K562 (cell line): ENCODE data around the gene MAST3. TPM values are rescaled to one million over a fixed set of nuclear protein-coding genes. Genes with fewer than 3 reads are reported as not detected.

Source experiments
- ATAC-seq: fragments of 200-7000 bp; cut with Tn5 transposase; 3 replicates; pipeline ENCODE4 v1.9.1; 2020; ENCODE audit warnings: moderate library complexity
- BruUV-seq: library from RNA; stranded (reverse); fragments of 400-500 nt; replicated peaks from 2 replicates; lab custom pipeline; 2021; lab: Mats Ljungman, UMichigan
- CTCF ChIA-PET: fragments of 300-600 bp; formaldehyde crosslinking; extraction: SDS; loops from one replicate; lab custom pipeline; 2021; ENCODE audit warnings: low intra/inter-chr PET ratio; lab: Yijun Ruan, JAX
- POLR2A ChIA-PET: fragments of 300-600, 350-650 bp; sonication (Branson Sonifier 250); formaldehyde crosslinking; extraction: SDS; loops from one replicate; lab custom pipeline; 2021; ENCODE audit warnings: antibody characterized with exemption, inconsistent platforms; lab: Yijun Ruan, JAX
- DNase-seq, 4 experiments: peaks; one replicate each; pipeline versions ENCODE4 v3.0.0 to v3.0.0-alpha.2; 2011 to 2018; ENCODE audit warnings: low spot score in 3 of 4, mixed read lengths in 3 of 4; ENCODE audit errors: extremely low read depth in 1 of 4
- FAIRE-seq: peaks from 2 replicates; lab custom pipeline; 2011; peaks lifted over from hg19 to GRCh38; lab: Jason Lieb, UNC
- H2AFZ ChIP-seq: 2 replicates; pipeline ENCODE4 v1.6.0; 2011; ENCODE audit warnings: low read depth, low read length, control low read depth, inconsistent platforms
- H3K27ac ChIP-seq: fragments of 200-600 bp; 3 replicates; pipeline ENCODE4 v1.8.0; 2011; ENCODE audit warnings: low read depth, mild to moderate bottlenecking, control low read depth, inconsistent platforms, low read length, moderate library complexity, mixed read lengths; ENCODE audit errors: extremely low read depth
- H3K27me3 ChIP-seq, 2 experiments: fragments of 300-600 bp in 1 of 2; 2 replicates in 1 of 2; 3 replicates in 1 of 2; pipeline versions ENCODE4 v1.6.0 to v1.8.0; 2011; ENCODE audit warnings: inconsistent platforms in 2 of 2, low read length in 2 of 2, mild to moderate bottlenecking in 1 of 2, mixed read lengths in 1 of 2, moderate library complexity in 1 of 2; ENCODE audit not compliant: control insufficient read depth in 2 of 2, insufficient read depth in 2 of 2
- H3K36me3 ChIP-seq: fragments of 300-600 bp; 3 replicates; pipeline ENCODE4 v1.8.0; 2011; ENCODE audit warnings: mild to moderate bottlenecking, low read length, inconsistent platforms; ENCODE audit not compliant: control insufficient read depth, insufficient read depth
- H3K4me1 ChIP-seq, 2 experiments: fragments of 200-600 bp in 1 of 2; replicated peaks in 1 of 2; 2 replicates in 1 of 2; 3 replicates in 1 of 2; pipeline versions ENCODE4 v1.5.1 to v1.8.0; 2011; ENCODE audit warnings: inconsistent platforms in 2 of 2, low read length in 2 of 2, mild to moderate bottlenecking in 1 of 2, mixed read lengths in 1 of 2, moderate library complexity in 1 of 2; ENCODE audit not compliant: control insufficient read depth in 2 of 2, insufficient read depth in 2 of 2
- H3K4me2 ChIP-seq: 2 replicates; pipeline ENCODE4 v1.6.1; 2011; ENCODE audit warnings: low read length, control low read depth, inconsistent platforms, mixed read lengths; ENCODE audit not compliant: insufficient read depth
- H3K4me3 ChIP-seq: fragments of 200-600 bp; sonication (generic), shearing (Covaris generic); 2 replicates; pipeline ENCODE4 v1.5.1; 2016; ENCODE audit warnings: control low read depth, inconsistent platforms
- H3K79me2 ChIP-seq: fragments of 200-600 bp; 3 replicates; pipeline ENCODE4 v1.8.0; 2011; ENCODE audit warnings: low read length, inconsistent platforms; ENCODE audit not compliant: control insufficient read depth, insufficient read depth
- H3K9ac ChIP-seq, 2 experiments: 2 replicates each; pipeline versions ENCODE4 v1.6.0 to v1.6.1; 2011; ENCODE audit warnings: low read depth in 2 of 2, low read length in 2 of 2, control low read depth in 1 of 2, inconsistent platforms in 1 of 2, mild to moderate bottlenecking in 1 of 2, mixed read lengths in 1 of 2; ENCODE audit not compliant: insufficient read depth in 1 of 2
- H3K9me1 ChIP-seq: one replicate; pipeline ENCODE4 v1.6.0; 2011; ENCODE audit warnings: inconsistent platforms, mild to moderate bottlenecking, low read length, moderate library complexity; ENCODE audit not compliant: control insufficient read depth, insufficient read depth
- H3K9me3 ChIP-seq: replicated peaks from 2 replicates; pipeline ENCODE4 v1.5.1; 2011; ENCODE audit warnings: low read depth, low read length, inconsistent platforms; ENCODE audit not compliant: control insufficient read depth, insufficient read depth
- H4K20me1 ChIP-seq: replicated peaks from 2 replicates; pipeline ENCODE4 v1.6.1; 2011; ENCODE audit warnings: low read length, inconsistent platforms, mixed read lengths; ENCODE audit not compliant: control insufficient read depth, insufficient read depth
- FIP1L1 ChIP-seq: fragments of 200-400 bp; formaldehyde crosslinking; IDR thresholded peaks from 2 replicates; pipeline ENCODE4 v1.6.1; 2018; ENCODE audit warnings: mild to moderate bottlenecking, low read depth, low read length; ENCODE audit not compliant: poor library complexity, severe bottlenecking
- IRF1 ChIP-seq: sonication (generic); formaldehyde crosslinking; IDR thresholded peaks from 2 replicates; pipeline ENCODE4 v1.8.0; 2022; ENCODE audit warnings: missing genetic modification reagents, mild to moderate bottlenecking, borderline replicate concordance
- MAZ ChIP-seq, 2 experiments: fragments of 450-650 bp in 1 of 2; sonication (generic) in 1 of 2; formaldehyde crosslinking; IDR thresholded peaks in 1 of 2; conservative IDR thresholded peaks in 1 of 2; 2 replicates each; pipeline versions ENCODE4 v1.4.0 to v1.5.0; 2020; ENCODE audit warnings: mild to moderate bottlenecking in 1 of 2, missing genetic modification reagents in 1 of 2
- PPARD ChIP-seq: fragments of 250-450 bp; sonication (Bioruptor Pico); IDR thresholded peaks from 2 replicates; pipeline ENCODE4 v1.8.0; 2022; ENCODE audit warnings: inconsistent platforms, mild to moderate bottlenecking, moderate library complexity
- PRMT5 ChIP-seq: sonication (generic); formaldehyde crosslinking; IDR thresholded peaks from 2 replicates; pipeline ENCODE4 v1.5.0; 2020; ENCODE audit warnings: missing genetic modification reagents
- SIN3A ChIP-seq, 2 experiments: fragments of 150-350 bp in 1 of 2; IDR thresholded peaks; 2 replicates each; pipeline ENCODE4 v1.6.1; 2011 to 2016; ENCODE audit warnings: borderline replicate concordance in 2 of 2, low read depth in 2 of 2, low read length in 2 of 2, mild to moderate bottlenecking in 2 of 2, moderate library complexity in 2 of 2; ENCODE audit not compliant: control insufficient read depth in 1 of 2
- ZNF263 ChIP-seq: sonication (generic); formaldehyde crosslinking; IDR thresholded peaks from 2 replicates; pipeline ENCODE4 v1.8.0; 2022; ENCODE audit warnings: mild to moderate bottlenecking, missing genetic modification reagents, borderline replicate concordance
- ZNF408 ChIP-seq: fragments of 250-450 bp; sonication (Bioruptor Pico); IDR thresholded peaks from 2 replicates; pipeline ENCODE4 v1.4.0; 2020; ENCODE audit warnings: low read depth, mild to moderate bottlenecking, moderate library complexity
- WGBS: fragments of 100-300 bp; shearing (Covaris generic); methylation state at CpG from one replicate; pipeline ENCODE4 v1.1.6; 2016; ENCODE audit warnings: low coverage, mixed read lengths; ENCODE audit not compliant: insufficient coverage; ENCODE audit errors: missing lambda C conversion rate; 5-methylcytosine and 5-hydroxymethylcytosine counted together
- in situ Hi-C: fragments of 300-500 bp; cut with MboI; formaldehyde crosslinking; loops from 4 replicates; pipeline ENCODE4 v1.15.0; 2018; ENCODE audit warnings: inconsistent platforms, mixed read lengths
- intact Hi-C: fragments of 100-400 bp; cut with micrococcal nuclease; formaldehyde crosslinking; loops from 2 replicates; pipeline ENCODE4 v1.14.2; 2022
- polyA plus RNA-seq, 8 experiments: library from polyadenylated mRNA; depleted of rRNA in 4 of 8; stranded (reverse) in 5 of 8; unstranded in 3 of 8; fragments of >200 nt; fragmentation: Nextera tagmentation in 2 of 8; fragmentation: Illumina TruSeq in 1 of 8; extraction: Ambion mirVana in 2 of 8; extraction: Trizol in 1 of 8; gene quantifications; 2 replicates each; pipeline versions ENCODE4 v1.2.1 to v1.2.3, GENCODE V29; 2011 to 2014; ENCODE audit warnings: inconsistent platforms in 1 of 8, missing spikeins in 1 of 8
- total RNA-seq, 7 experiments: library from RNA; depleted of rRNA in 6 of 7; stranded (reverse); fragments of >200 nt in 6 of 7; fragmentation: Illumina TruSeq in 2 of 7; extraction: Trizol in 2 of 7; gene quantifications; 2 replicates each; pipeline versions ENCODE4 v1.2.1 to v1.2.3, GENCODE V29; 2011 to 2021; ENCODE audit warnings: low replicate concordance in 1 of 7
- TF ChIP-seq, protein P1 (sequence below): IDR thresholded peaks from 3 replicates; pipeline ENCODE4 v1.6.1; 2011; ENCODE audit warnings: borderline replicate concordance, mild to moderate bottlenecking, moderate library complexity; ENCODE audit not compliant: insufficient read length; ENCODE audit errors: extremely low read depth
- TF ChIP-seq, protein P2 (sequence below): fragments of 450-650 bp; formaldehyde crosslinking; IDR thresholded peaks from 2 replicates; pipeline ENCODE4 v1.4.0; 2020; ENCODE audit warnings: mild to moderate bottlenecking, moderate library complexity
- TF ChIP-seq, protein P3 (sequence below): fragments of 250-450 bp; sonication (Bioruptor Pico); IDR thresholded peaks from 2 replicates; pipeline ENCODE4 v1.5.0; 2020; ENCODE audit warnings: mild to moderate bottlenecking, borderline replicate concordance

MAST3 gene
- total and polyA plus RNA-seq, 9 of the 15 experiments (the other 6 are each of a cell fraction or from before 2014, with no cell fraction given), result 0.94 to 9.9 (median 2.4) TPM

DNA sequence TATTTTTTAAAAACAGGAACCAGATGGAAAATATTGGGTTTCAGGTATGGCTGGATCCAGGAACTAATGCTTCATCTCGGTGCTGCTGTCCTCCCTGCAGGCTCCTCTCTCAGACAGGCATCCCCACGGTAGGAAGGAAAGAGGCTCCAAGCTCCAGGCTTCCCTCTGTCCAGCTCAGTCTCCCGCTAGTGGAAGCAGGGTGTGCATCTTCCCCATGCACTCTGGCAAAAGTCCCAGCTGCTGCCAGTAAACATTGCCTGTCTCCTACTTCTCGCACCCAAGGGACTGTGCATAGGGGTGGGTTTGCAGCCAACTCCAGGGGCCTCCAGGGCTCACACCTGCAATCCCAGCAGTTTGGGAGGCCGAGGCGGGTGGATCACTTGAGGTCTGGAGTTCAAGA lies 40.0 kb upstream of the MAST3 start:
- Histone ChIP-seq H3K9ac (peak overlapping the region in 1 of 2 experiments; percentile 76; a peak in 2 of 4 replicates), H3K9me1 (no peaks in the 10 kb centered on the region), H4K20me1 (no peaks in the 10 kb centered on the region), H3K4me2 (no peak overlapping the region), H2AFZ (peak overlapping the region; percentile 92), H3K79me2 (no peaks in the 10 kb centered on the region), H3K27me3 (no peaks in the 10 kb centered on the region), H3K4me1 (peaks cover 3 to 13% of the 10 kb centered on the region in 2 experiments; a peak in 4 of 5 replicates), H3K9me3 (no peaks in the 10 kb centered on the region; the same call in 1 of the 2 replicates), H3K27ac (no peak overlapping the region), H3K36me3 (no peaks in the 10 kb centered on the region), H3K4me3 (no peak overlapping the region)
- peak; percentile 40 for FAIRE-seq
- 80% methylated on average over 5 of the region's 6 CpGs for WGBS
- intact Hi-C loops (loop anchor here (10.0 kb wide), 1 partner anchor 193 kb away; no protein-coding TSS in a partner anchor), in situ Hi-C loops (loop anchor here (5.0 kb wide), 1 partner anchor 120 kb away; no protein-coding TSS in a partner anchor)
- ChIA-PET POLR2A (interaction anchor here (0.7 to 1.1 kb wide), 3 partner anchors 34 to 119 kb away, joined by 3 to 4 read pairs (median 3); no protein-coding TSS in a partner anchor), CTCF (interaction anchor here (1.4 to 4.4 kb wide), 3 partner anchors 50 to 187 kb away, joined by 7 to 59 read pairs (median 11); partner anchors contain the start of gene ARRDC2)
- no TSS peak for BruUV-seq
- no peak for DNase-seq
- ATAC-seq, result no peak
- no peak for TF ChIP-seq FIP1L1
- TF ChIP-seq ZNF408 (CRISPR knock-in tag), result no peak
- TF ChIP-seq PPARD (CRISPR knock-in tag), result no peak
- TF ChIP-seq ZNF263 (CRISPR knock-in tag), result peak; percentile 59; the same call in 1 of the 2 replicates
- no peak for TF ChIP-seq MAZ (CRISPR knock-in tag; conservative IDR thresholded peaks at IDR 0.05 in 1 of 2, IDR thresholded peaks at IDR 0.05 in 1 of 2)
- TF ChIP-seq PRMT5 (CRISPR knock-in tag), result no peak
- TF ChIP-seq, protein P1, sequence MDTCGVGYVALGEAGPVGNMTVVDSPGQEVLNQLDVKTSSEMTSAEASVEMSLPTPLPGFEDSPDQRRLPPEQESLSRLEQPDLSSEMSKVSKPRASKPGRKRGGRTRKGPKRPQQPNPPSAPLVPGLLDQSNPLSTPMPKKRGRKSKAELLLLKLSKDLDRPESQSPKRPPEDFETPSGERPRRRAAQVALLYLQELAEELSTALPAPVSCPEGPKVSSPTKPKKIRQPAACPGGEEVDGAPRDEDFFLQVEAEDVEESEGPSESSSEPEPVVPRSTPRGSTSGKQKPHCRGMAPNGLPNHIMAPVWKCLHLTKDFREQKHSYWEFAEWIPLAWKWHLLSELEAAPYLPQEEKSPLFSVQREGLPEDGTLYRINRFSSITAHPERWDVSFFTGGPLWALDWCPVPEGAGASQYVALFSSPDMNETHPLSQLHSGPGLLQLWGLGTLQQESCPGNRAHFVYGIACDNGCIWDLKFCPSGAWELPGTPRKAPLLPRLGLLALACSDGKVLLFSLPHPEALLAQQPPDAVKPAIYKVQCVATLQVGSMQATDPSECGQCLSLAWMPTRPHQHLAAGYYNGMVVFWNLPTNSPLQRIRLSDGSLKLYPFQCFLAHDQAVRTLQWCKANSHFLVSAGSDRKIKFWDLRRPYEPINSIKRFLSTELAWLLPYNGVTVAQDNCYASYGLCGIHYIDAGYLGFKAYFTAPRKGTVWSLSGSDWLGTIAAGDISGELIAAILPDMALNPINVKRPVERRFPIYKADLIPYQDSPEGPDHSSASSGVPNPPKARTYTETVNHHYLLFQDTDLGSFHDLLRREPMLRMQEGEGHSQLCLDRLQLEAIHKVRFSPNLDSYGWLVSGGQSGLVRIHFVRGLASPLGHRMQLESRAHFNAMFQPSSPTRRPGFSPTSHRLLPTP, result no peak
- no peak for TF ChIP-seq IRF1
- TF ChIP-seq SIN3A (IDR thresholded peaks at IDR 0.05; ENCODE audit: borderline replicate concordance in 2 of 2, control insufficient read depth in 1 of 2, low read depth in 2 of 2, low read length in 2 of 2), result no peak
- TF ChIP-seq, protein P2, sequence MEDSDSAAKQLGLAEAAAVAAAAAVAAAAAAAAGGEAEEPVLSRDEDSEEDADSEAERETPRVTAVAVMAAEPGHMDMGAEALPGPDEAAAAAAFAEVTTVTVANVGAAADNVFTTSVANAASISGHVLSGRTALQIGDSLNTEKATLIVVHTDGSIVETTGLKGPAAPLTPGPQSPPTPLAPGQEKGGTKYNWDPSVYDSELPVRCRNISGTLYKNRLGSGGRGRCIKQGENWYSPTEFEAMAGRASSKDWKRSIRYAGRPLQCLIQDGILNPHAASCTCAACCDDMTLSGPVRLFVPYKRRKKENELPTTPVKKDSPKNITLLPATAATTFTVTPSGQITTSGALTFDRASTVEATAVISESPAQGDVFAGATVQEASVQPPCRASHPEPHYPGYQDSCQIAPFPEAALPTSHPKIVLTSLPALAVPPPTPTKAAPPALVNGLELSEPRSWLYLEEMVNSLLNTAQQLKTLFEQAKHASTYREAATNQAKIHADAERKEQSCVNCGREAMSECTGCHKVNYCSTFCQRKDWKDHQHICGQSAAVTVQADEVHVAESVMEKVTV (CRISPR knock-in tag), result no peak
- TF ChIP-seq, protein P3, sequence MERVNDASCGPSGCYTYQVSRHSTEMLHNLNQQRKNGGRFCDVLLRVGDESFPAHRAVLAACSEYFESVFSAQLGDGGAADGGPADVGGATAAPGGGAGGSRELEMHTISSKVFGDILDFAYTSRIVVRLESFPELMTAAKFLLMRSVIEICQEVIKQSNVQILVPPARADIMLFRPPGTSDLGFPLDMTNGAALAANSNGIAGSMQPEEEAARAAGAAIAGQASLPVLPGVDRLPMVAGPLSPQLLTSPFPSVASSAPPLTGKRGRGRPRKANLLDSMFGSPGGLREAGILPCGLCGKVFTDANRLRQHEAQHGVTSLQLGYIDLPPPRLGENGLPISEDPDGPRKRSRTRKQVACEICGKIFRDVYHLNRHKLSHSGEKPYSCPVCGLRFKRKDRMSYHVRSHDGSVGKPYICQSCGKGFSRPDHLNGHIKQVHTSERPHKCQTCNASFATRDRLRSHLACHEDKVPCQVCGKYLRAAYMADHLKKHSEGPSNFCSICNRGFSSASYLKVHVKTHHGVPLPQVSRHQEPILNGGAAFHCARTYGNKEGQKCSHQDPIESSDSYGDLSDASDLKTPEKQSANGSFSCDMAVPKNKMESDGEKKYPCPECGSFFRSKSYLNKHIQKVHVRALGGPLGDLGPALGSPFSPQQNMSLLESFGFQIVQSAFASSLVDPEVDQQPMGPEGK (CRISPR knock-in tag), result no peak
